AG04450 (cell line): ENCODE measurements around the gene GANAB. TPM values are rescaled to one million over a fixed set of nuclear protein-coding genes. Genes with fewer than 3 reads are reported as not detected.
A peak's percentile ranks its signal among the peaks of the same experiment; 100 is the strongest.

Experiments
- CTCF ChIA-PET: fragments of 300-600, 350-600 bp; formaldehyde crosslinking; extraction: SDS; loops from one replicate; lab custom pipeline; 2022; ENCODE audit warnings: antibody characterized with exemption, inconsistent platforms; lab: Charles Lee
- POLR2A ChIA-PET: fragments of 350-600 bp; formaldehyde crosslinking; extraction: SDS; loops from one replicate; lab custom pipeline; 2021; ENCODE audit warnings: antibody characterized with exemption, inconsistent platforms; lab: Yijun Ruan, JAX
- DNase-seq: peaks from one replicate; pipeline ENCODE4 v3.0.0-alpha.2; 2011; ENCODE audit warnings: low read depth, low spot score
- H3K27ac ChIP-seq: one replicate; pipeline ENCODE4 v1.5.1; 2012; ENCODE audit warnings: low read depth, low read length, control low read depth
- H3K27me3 ChIP-seq: one replicate; pipeline ENCODE4 v1.6.0; 2012; ENCODE audit warnings: low read length; ENCODE audit not compliant: control insufficient read depth, insufficient read depth
- H3K4me3 ChIP-seq: 2 replicates; pipeline ENCODE4 v1.5.1; 2011; ENCODE audit warnings: mild to moderate bottlenecking, low read depth, low read length, control low read depth
- H3K9me3 ChIP-seq: 2 replicates; pipeline ENCODE4 v1.5.1; 2012; ENCODE audit warnings: low read length; ENCODE audit not compliant: control insufficient read depth, insufficient read depth
- polyA plus RNA-seq: library from polyadenylated mRNA; depleted of rRNA; stranded (reverse); fragments of >200 nt; gene quantifications from 2 replicates; pipeline ENCODE4 v1.2.3, GENCODE V29; 2011
- TF ChIP-seq, protein P1 (sequence below): IDR thresholded peaks from 2 replicates; pipeline ENCODE4 v1.5.1; 2011; ENCODE audit warnings: low read depth, low read length, control low read depth, inconsistent platforms

GANAB gene
- polyA plus RNA-seq, 1 experiment, result 369 TPM

DNA sequence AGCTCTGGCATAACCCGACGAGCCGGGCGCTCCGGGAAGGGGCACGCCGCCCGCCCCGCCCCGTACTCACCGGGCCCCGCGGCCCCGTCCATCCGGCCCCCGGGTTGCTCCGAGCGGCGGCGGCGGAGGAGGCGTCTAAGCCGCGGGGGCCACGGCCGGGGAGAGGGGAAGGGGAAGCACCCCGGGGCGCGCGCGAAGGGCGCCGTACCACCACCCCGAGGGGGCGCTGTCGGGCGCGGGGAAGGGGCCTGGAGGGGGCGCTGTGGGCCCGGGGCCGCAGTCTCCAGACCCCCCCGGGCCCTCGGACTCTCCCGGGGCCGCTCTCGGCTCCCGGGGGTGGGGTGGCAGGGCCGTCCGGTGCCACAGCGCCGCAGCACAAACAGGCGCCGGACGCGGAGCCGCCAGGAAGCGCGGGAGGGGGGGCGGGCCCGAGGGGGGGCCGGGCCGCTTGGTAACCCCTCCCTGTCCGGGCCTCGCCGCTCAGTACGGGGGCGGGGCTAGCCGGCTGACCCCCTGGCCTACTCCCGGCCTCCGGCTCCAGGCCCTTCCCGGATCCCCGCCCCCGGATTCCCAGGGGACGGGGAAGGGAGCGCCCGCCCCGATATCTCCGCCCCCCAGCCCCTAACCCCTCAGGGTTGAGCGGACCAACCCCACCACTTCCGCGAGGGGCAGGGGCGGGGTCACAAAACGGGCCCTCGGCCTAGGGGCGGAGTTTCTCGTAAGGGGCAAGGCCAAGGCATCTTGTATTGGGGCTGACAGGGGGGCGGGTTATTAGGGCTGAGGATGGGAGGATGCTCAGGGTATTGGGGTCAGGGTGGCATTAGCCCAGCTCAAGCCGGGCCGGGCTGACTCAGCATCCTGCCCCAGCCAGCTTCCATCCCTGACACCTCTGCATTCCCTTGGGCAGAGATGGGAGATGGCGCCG, 33.8 kb downstream of the GANAB start, which contains the start of the genes EML3 and ROM1:
Gene EML3, minus strand, starts transcription at position 410 of the 925 bp plus-strand sequence. Its CDS starts 318 bp downstream, at position 92.
Gene ROM1, plus strand, starts transcription at position 892 of the 925 bp plus-strand sequence. Its CDS starts 25 bp downstream, at position 917.
- Histone ChIP-seq H3K27ac (peak within 1 kb of the TSS; percentile 65), H3K27me3 (no peaks in the 10 kb centered on the region), H3K9me3 (no peaks in the 10 kb centered on the region; the same call in 1 of the 2 replicates), H3K4me3 (peak within 1 kb of the TSS; percentile 79)
- ChIA-PET CTCF (interaction anchor here (0.6 to 1.8 kb wide), 16 partner anchors 9 to 241 kb away, joined by 3 to 14 read pairs (median 4); partner anchors contain the start of genes B3GAT3, C11orf98, CSKMT and MTA2), POLR2A (interaction anchor here (0.8 to 1.6 kb wide), 9 partner anchors 9 to 229 kb away, joined by 3 to 9 read pairs (median 4); partner anchors contain the start of genes B3GAT3, C11orf98, CSKMT and INTS5)
- TF ChIP-seq, protein P1, sequence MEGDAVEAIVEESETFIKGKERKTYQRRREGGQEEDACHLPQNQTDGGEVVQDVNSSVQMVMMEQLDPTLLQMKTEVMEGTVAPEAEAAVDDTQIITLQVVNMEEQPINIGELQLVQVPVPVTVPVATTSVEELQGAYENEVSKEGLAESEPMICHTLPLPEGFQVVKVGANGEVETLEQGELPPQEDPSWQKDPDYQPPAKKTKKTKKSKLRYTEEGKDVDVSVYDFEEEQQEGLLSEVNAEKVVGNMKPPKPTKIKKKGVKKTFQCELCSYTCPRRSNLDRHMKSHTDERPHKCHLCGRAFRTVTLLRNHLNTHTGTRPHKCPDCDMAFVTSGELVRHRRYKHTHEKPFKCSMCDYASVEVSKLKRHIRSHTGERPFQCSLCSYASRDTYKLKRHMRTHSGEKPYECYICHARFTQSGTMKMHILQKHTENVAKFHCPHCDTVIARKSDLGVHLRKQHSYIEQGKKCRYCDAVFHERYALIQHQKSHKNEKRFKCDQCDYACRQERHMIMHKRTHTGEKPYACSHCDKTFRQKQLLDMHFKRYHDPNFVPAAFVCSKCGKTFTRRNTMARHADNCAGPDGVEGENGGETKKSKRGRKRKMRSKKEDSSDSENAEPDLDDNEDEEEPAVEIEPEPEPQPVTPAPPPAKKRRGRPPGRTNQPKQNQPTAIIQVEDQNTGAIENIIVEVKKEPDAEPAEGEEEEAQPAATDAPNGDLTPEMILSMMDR, result peak; percentile 71
- DNase-seq, result peak; percentile 37

DNA sequence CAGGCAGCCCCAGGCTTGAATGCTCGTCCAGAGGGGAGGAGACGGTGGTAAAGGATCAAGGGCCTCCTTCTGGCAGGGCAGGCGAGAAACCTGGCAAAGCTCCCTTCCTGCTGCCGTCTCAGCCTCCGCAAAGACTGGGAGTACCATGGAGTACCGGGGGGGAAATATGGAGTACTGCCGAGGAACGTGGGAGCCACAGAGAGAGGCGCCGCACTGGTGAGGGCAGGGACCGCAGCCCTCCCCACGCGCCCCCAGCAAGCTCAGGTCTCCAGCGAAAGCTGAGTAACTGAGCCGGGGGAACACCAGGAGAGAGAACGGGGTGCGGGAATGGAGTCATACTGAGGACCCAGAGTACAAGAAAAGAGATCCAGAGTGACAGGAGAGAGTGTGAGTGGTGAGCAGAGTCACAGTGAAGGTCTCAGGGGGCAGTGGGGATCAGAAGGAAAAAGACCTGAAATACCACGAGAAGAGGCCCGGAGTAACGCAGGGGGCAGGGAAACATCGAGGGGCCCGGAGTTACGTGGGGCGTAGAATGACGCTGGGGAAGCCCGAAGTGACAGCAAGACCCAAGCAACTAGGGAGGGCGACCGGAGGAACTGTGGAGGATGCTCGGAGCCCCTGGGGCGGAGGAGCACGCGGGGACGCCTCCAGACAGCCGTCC, 34.6 kb downstream of the GANAB start:
- Histone ChIP-seq H3K4me3 (peak overlapping the region; percentile 79), H3K27ac (peak overlapping the region; percentile 65), H3K27me3 (no peaks in the 10 kb centered on the region), H3K9me3 (no peaks in the 10 kb centered on the region; the same call in 1 of the 2 replicates)
- POLR2A ChIA-PET, result interaction anchor here (0.6 to 1.6 kb wide), 10 partner anchors 9 to 229 kb away, joined by 3 to 9 read pairs (median 3); partner anchors contain the start of genes B3GAT3, C11orf98, CSKMT and GANAB
- DNase-seq, result no peak
- TF ChIP-seq, protein P1, result no peak
- CTCF ChIA-PET, result interaction anchor here (0.6 to 1.8 kb wide), 17 partner anchors 8 to 242 kb away, joined by 3 to 14 read pairs (median 4); partner anchors contain the start of genes B3GAT3, C11orf98, CSKMT and MTA2

DNA sequence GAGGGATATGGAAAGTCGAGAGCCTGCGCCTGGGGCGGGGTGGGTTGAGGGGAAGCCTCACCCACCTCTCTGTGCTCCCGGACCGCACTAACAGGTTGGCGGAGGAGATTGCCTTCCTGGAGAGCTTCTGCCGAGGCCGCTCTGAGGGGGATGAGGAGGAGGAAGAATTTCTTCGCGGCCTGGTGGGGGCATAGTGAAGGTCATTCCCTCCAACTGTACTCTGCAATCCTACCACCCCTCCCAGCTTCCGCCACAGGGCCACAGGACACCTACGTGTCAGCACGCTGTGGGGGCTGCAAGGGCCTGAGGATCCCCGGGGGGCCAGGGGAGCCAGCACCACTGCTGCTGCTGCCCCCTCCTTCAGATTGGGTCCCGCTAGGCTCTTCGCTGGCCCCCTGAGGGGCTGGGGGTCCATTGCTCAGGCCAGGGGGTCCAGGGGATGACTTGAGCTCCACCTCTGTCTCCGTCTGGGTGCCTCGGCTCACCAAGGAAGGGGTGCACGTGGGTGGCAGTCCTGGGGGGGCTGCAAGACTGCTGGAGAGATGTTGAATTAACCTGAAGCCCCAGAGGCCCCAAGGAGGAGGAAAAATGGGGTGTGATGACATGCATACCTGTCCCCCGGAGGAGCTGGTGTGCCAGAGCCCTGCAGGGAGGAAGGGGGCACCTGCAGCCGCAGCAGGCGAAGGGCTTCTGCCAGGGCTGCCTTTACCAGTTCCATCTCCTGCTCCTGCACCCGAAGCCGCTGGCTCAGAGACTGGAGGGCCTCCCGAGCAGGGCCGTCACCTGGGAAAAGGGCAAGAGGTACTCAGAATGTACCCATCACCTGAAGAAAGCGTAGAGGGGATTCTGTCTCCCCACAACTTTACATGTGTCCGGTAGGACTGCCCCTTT, 35.4 kb downstream of the GANAB start:
- H3K9me3 ChIP-seq, result no peaks in the 10 kb centered on the region; the same call in 1 of the 2 replicates
- CTCF ChIA-PET, result interaction anchor here (0.6 to 1.8 kb wide), 12 partner anchors 10 to 243 kb away, joined by 3 to 14 read pairs (median 5); partner anchors contain the start of genes B3GAT3, C11orf98, CSKMT and MTA2
- DNase-seq, result no peak
- H3K4me3 ChIP-seq, result peak overlapping the region; percentile 79
- H3K27me3 ChIP-seq, result no peaks in the 10 kb centered on the region
- TF ChIP-seq, protein P1, result no peak
- peak overlapping the region; percentile 21 for H3K27ac ChIP-seq
- POLR2A ChIA-PET, result interaction anchor here (0.6 to 1.6 kb wide), 9 partner anchors 8 to 143 kb away, joined by 3 to 9 read pairs (median 5); partner anchors contain the start of genes B3GAT3, C11orf98, CSKMT and GANAB

DNA sequence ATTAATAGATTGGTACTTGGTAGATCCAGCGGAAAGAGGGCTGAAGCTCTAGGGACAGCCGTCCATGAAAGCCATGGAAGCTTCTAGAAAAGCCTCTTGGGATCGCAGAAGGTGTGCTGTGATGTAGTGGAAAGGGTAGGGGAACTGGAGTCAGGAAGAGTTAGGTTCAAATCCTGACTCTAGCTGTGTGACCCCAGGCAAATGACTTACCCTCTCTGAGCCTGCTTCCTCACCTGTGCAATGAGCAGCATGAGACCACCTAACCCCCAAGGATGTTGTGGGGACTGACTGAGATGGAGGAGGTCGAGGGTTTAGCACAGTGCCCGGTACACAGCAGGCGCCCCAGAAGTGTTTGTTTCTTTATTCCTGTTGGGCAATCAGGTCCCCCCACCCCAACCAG, 36.0 kb downstream of the GANAB start:
- TF ChIP-seq, protein P1, result no peak
- no peak for DNase-seq
- H3K9me3 ChIP-seq, result no peaks in the 10 kb centered on the region; the same call in 1 of the 2 replicates
- no peaks in the 10 kb centered on the region for H3K27me3 ChIP-seq
- POLR2A ChIA-PET, result interaction anchor here (1.5 kb wide), 1 partner anchor 19 kb away, joined by 5 read pairs; the partner anchor contains the start of gene TUT1
- no peak overlapping the region for H3K27ac ChIP-seq
- no peak overlapping the region for H3K4me3 ChIP-seq
- CTCF ChIA-PET, result interaction anchor here (1.7 to 1.8 kb wide), 2 partner anchors 9 to 18 kb away, joined by 5 to 14 read pairs; partner anchors contain the start of genes MTA2 and TUT1
